GM21367 (cell line): ENCODE data around the gene SLC25A17.
"Not testable (repeated sequence)": the region's sequence is repeated elsewhere in the genome, so short reads cannot be mapped to it uniquely, and the experiment has no call there.

ENCODE experiments used
- ATAC-seq: cut with Tn5 transposase; IDR thresholded peaks from one replicate; pipeline ENCODE4 v1.9.1; 2021; ENCODE audit not compliant: unreplicated experiment

Gene SLC25A17

DNA sequence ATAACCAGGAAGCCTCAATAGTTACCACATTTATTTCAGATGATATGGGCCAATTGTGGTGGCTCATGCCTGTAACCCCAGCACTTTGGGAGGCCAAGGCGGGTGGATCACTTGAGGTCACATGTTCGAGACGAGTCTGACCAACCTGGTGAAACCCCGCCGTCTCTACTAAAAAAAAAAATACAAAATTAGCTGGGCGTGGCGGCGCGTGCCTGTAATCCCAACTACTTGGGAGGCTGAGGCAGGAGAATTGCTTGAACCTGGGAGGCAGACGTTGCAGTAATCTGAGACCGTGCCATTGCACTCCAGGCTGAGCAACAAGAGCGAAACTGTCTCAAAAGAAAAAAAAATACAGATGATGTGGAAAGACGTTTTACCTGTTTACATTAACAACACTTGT lies 60.3 kb downstream of the SLC25A17 start:
- ATAC-seq = not testable (repeated sequence)

DNA sequence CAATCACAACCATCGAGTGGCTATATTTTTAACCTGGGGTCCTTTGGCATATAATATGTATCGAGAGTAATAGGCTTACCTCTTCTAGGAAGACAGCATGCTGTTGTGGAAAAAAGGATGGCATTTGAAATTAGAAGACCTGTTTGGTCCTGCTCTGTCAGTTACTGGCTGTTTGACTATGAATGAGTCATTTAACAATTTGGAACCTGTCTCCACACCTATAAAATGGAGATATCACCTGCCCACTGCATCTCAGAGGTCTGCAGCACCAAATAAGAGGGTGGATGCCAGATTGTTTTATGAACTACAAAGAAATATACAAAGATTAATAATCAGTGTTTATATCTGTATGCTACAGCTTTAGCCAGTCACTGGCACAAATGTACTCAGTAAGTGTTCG lies 60.8 kb downstream of the SLC25A17 start:
- no peak for ATAC-seq

DNA sequence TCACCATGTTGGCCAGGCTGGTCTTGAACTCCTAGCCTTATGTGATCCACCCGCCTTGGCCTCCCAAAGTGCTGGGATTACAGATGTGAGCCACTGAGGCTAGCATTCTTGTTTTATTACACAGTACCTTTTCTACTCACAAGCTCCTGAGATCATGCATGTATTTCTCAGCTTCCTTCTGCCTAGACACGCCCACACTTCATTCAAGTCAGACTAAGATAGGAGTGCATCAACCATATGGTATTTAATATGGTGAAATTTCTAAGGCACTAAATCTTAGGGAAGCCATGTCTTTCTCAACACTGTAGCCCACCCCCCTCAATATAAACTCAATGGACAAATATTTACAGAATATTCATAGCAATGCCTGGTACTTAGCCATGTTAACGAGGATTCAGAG lies 62.1 kb downstream of the SLC25A17 start:
- no peak for ATAC-seq

DNA sequence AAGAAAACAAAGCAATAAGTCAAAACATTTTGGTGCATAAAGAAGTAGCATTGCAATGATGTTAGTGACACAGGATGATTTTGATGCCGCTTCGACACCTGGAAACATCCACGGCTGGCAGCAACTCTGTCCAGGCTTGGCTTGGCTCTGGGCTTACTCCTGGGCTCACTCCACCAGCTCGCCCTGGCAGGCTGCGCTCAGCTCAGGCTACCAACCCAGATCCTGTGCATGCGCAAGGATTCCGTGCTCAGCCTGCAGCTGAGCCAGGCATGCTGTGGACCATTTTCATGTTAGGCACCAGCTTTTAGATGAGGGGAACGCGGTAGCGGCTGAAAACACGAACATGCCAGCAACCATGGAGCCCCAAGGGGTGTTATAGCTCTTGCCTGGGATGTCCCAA lies 66.0 kb downstream of the SLC25A17 start:
- no peak for ATAC-seq

DNA sequence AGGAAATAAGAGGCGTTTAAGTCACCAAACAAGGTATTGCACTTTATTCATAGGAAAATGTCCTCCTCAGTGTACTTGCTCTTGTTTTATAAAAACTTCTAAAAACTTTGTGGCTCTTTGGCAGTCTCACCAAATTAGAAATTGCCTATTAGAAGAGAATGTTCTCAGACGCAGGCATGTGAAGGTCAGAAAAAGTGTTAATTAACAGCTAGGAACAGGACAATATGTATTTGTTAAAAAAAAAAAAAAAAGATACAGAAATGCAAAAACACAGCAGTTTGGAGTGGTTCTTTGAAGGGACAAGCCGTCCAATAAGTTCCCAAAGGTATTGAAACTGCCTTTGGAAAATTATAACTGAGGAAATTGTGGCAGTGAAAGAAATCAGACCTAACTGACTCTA lies 67.9 kb downstream of the SLC25A17 start:
- no peak for ATAC-seq

DNA sequence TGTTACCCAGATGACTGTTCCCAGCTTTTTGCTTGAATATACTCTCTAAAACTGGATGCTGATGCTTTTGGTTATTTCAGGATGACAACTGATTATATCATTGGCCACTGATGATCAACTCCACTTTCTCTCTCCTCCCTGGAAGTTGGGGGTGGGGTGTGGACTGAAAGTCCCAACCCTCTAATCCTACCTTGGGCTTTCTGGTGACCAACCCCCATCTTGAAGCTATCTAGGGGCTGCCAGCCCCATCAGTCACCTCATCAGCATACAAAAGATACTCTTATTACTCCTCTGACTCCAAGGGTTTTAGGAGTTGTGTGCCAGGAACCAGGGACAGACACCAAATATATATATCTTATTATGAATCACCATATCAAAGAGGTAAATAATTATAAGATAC lies 69.3 kb downstream of the SLC25A17 start:
- no peak for ATAC-seq

DNA sequence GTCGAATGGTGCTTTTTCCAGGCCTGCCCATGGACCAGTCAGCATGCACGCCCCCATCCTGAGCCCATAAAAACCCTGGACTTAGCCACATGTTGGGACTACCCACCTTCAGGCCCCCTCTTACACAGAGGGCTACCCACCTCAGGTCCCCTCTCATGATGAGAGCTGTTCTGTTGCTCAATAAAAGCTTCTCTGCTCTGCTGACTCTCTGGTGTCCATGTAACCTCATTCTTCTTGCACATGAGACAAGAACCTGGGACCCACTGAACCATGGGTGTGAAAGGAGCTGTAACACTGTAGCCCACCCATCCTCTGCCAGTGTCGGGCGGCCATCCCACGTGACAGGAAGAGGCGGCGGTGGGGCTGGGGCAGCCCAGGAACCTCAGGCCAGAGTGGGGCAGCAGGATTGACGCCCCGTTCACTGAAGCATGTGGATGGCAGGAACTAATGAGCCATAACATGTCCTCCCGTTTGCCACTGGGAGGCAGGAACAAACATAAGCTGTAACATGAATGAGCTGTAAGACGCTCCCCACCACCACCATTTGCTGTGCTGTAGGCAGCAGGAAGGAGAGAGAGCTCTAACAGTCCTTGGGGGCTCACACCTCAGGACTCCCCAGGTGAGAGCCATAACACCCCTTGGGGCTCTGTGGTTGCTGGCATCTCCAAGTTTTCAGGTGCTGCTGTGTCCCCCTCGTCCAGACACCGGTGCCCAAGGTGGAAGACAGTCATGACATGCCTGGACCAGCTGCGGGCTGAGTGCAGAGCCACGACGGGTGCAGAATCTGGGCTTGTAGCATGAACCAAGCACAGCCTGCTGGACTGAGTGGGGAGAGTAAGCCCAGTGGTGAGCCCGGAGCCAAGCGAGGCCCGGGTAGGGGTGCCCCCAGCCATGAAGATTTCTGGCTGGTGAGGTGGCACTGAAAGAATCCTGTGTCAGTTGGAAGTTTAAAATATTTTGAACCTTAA lies 70.5 kb downstream of the SLC25A17 start:
- no peak for ATAC-seq

DNA sequence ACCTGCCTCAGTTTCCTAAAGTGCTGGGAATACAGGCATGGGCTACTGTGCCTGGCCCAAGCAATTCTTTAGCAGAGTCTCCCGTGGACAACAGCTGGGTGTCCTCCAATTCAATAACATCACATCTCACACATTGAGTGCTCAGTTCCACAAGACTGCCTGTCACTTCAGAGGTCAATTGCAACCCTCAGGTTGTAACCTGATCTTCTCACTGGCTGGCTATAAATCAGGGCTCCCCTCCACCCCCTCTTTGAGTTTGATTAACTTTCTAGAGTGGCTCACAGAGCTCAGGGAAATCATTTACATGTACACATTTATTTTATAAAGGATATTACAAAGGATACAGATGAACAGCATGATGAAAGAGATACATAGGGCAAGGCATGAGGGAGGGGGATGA lies 71.8 kb downstream of the SLC25A17 start:
- ATAC-seq = no peak

DNA sequence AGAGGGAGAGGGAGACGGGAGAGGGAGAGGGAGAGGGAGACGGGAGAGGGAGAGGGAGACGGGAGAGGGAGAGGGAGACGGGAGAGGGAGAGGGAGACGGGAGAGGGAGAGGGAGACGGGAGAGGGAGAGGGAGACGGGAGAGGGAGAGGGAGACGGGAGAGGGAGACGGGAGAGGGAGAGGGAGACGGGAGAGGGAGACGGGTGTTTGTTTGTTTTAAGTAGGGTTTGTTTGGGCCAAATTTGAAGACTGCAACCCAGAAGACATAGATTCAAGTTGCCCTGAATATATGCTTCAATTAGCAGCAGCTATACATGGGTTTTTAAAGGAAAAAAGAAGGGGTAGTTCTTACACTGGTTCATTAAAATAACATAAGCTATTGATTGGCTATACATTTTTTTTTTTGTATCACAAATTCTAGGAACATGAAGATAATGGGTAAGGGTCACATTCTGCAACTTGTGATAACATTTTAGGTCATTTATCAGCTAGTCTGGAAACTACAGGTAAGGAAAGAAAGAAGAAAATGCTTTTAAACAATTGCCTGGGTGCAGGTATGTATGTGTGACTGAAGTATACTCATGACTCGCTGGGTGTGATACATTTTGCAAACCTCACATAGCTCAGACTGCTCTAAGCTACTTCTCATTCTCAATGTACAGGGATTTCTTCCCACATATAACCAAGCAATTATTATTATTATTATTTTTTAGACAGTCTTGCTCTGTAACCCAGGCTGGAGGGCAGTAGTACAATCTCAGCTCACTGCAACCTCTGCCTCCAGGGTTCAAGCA lies 72.5 kb downstream of the SLC25A17 start:
- ATAC-seq = no peak

DNA sequence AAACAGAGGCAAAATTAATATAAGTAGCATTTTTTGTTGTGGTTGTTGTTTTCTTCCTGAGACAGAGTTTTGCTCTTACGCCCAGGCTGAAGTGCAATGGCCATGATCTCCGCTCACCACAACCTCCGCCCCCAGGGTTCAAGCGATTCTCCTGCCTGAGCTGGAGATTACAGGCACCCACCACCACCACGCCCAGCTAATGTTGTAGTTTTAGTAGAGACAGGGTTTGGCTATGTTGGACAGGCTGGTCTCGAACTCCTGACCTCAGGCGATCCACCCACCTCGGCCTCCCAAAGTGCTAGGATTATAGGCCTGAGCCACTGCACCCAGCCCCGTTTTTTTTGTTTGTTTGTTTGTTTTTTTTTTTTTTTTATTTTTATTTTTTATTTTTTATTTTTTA lies 75.4 kb downstream of the SLC25A17 start:
- no peak for ATAC-seq

DNA sequence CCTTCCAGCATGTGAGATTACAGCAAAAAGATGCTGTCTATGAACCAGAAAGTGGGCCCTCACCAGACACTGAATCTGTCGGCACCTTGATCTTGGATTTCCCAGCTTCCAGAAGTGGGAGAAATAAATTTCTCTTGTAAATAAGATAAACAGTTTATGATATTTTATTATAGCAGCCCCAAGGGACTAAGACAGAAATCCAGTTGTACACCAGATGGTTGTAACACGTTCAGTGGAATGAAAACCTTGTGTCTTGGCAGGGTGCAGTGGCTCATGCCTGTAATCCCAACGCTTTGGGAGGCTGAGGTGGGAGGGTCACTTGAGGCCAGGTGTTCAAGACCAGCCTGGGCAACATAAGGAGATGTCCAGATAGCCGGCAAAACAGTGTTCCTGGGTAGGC lies 78.0 kb downstream of the SLC25A17 start:
- no peak for ATAC-seq

DNA sequence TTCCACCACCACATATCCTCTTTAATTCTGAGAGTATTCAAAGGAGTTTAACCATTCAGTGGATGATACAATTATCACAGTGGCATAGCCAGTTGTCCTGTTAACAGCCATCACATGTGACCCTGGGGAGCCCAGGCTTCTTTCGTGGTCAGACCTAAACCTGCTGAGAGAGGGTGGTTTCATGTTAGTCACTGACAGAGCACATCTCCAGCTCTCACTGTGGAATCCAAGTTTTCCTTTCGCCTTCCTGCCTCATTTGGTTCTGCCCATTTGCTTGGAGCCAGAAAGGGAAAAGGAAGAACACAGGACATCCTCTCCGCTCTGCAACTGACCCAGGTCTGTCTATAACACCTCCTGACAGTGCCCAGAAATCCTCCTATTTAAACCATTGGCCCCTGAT lies 79.4 kb downstream of the SLC25A17 start:
- no peak for ATAC-seq

DNA sequence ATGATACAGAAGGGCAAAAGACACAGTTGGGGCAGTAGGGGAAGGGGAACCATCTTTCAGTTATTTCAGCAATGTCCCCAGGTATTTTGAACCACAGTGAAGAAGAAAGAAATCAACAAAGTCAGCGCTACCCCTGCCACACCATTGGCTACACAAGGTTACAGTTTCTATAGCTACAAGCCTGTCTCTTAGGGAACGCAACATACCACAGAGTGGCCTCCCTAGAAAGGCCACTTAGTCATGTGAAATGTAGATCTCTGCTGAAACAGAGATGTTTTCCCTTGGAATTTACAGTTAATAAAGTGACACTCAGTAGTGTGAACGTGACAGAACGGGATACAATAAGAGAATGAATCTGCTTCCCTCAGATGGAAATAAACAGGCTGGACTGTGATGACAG lies 85.2 kb downstream of the SLC25A17 start:
- no peak for ATAC-seq

DNA sequence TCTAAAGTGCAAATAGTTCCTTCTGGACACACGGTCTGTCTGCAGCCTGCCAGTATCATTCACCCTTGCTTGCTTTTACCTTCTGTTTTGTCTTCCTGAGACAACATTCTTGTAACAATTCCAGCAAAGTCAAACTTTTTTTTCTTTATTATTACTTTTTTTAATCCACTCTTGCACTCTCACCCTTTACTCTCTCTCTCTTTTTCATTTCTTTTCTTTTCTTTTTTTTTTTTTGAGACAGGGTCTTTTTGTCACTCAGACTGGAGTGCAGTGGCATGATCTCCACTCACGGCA lies 86.2 kb downstream of the SLC25A17 start:
- ATAC-seq = no peak

DNA sequence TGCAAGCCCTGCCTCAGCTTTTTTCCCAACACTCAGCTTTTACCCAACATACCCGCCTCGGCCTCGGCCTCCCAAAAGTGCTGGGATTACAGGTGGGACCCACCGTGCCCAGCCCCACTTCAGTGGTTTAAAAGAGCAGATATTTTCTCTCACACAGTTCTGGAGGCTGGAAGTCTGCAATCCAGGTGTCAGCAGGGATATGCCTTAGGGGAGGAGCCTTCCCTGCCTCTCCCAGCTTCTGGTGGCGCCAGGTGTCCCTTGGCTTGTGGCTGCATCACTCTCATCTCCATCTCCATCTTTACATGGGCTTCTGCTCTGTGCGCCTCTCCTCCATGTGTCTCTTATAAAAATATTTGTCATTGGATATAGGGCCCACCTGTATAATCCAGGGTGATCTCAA lies 89.9 kb downstream of the SLC25A17 start:
- ATAC-seq = no peak

DNA sequence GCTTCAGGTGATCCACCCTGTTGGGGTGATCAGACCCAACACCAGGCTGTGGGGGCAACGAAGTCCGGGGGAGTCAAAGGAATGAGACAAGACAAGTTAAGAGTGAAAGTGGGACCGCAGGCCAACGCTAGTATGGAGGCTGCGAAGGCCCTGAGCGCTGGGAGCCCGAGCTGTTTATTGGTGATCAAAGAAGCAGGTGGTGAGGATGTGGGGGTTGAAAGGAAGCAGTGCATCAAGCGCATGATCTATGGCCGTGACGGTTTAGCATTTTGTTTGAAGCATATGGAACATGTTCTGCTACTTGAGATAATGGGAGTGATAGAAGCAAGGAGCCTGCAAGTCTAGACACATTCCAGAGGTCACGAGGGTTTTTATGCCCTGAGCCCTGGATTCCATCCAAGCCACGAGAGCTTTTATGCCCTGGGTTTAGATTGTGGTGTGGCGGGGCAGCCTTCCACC lies 90.4 kb downstream of the SLC25A17 start:
- ATAC-seq = no peak

DNA sequence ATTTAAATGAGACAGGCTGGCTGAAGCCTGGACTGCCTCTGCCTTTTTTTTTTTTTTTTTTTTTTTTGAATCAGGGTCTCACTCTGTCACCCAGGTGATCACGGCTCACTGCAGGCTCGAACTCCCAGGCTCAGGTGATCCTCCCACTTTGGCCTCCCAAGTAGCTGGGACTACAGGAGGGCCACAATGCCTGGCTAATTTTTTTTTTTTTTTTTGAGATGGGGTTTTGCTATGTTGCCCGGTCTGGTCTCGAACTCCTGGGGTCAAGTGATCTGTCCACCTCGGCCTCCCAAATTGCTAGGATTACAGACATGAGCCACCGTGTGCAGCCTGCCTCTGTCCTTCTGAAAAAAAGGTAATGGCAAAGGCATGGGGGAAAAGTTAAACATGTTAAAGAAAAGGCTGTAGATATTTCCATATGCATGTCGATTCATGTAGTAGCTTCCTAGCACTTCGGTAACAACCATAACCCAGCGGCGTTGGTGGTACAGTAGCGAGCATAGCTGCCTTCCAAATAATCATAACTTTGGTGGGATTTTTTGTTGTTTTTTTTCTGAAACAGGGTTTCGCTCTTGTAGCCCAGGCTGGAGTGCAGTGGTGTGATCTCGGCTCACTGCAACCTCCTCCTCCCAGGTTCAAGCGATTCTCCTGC lies 91.1 kb downstream of the SLC25A17 start:
- ATAC-seq = no peak

DNA sequence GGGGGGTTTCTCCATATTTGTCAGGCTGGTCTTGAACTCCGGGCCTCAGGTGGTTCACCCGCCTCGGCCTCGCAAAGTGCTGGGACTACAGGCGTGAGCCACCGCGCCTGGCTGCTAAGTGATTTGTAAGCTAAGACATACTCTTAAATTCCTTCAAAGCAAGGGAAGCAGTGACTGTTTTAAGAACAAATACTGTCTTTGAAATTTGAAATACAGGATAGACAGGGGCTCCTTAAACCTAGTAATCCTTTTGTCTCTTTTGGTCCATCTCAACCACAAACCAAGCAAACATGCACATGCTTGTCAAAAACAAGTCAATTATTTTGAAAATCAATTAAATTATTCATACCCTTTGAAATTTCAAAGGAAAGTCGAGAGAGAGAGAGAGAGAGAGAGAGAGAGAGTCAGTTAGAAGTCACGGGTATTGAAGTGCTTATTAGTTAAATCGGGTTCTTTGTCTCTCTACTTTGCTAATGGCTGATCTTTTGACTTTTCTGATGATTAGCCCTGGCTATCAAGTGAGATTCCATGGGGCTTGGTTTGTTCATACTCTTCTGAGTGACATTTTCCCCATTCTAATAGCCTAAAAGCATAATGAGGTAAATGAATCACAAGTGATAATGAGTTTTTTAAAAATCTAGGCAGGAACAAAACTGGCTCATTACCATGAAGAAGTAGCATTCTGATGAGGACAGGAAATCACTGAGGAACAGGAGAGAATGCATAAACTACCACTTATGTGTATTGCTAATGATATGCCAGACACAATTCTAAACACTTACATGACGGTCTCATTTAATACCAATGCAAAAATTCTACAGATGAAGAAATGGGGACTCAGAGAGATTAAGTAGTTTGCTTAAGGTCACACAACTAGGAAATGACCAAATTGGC lies 91.8 kb downstream of the SLC25A17 start:
- ATAC-seq = no peak

DNA sequence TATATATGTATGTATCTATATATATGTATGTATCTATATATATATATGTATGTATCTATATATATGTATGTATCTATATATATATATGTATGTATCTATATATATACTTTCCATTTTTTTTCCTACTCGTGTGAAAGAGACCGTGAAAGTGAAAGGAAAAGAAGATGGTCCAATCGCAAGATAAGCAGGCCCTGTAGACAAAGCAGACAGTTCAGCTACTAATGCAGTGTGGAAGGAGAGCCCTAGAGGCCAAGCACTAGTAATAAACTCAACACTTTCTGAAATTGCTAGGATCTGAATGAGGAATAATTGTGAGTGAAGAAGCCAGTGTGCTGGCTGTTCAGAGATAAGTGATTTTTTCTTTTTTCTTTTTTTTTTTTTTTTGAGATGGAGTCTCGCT lies 92.6 kb downstream of the SLC25A17 start:
- ATAC-seq = no peak

DNA sequence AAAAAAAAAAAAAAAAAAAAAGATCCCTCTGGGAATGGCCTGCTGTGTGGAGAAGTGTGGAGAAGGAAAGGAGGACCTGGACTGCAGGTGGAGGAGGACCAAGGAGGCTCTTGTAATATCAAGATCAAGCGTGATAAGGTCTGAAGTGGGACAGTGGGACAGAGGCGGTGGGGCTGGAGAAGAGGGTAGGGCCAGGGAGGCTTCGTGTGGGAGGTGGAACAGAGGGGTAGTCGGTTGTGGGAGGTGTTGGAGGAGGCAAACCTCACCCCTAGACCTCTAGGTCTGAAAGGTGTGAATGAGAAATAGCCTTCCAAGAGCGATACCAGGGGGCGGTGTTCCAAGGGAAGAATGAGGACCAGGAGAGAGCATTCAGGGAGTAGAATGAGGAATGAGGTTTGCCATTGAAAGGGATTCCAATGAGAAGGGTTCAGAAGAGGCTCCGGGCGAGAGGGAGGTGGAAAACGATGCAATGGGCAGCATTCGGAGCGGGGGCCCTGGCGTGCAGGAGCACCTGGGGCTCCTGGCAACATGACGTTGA lies 95.7 kb downstream of the SLC25A17 start:
- ATAC-seq = no peak
